ENCODE data around the gene LOC101059915.
"Not testable (repeated sequence)": the region's sequence is repeated elsewhere in the genome, so short reads cannot be mapped to it uniquely, and the experiment has no call there.

LOC101059915 gene

DNA sequence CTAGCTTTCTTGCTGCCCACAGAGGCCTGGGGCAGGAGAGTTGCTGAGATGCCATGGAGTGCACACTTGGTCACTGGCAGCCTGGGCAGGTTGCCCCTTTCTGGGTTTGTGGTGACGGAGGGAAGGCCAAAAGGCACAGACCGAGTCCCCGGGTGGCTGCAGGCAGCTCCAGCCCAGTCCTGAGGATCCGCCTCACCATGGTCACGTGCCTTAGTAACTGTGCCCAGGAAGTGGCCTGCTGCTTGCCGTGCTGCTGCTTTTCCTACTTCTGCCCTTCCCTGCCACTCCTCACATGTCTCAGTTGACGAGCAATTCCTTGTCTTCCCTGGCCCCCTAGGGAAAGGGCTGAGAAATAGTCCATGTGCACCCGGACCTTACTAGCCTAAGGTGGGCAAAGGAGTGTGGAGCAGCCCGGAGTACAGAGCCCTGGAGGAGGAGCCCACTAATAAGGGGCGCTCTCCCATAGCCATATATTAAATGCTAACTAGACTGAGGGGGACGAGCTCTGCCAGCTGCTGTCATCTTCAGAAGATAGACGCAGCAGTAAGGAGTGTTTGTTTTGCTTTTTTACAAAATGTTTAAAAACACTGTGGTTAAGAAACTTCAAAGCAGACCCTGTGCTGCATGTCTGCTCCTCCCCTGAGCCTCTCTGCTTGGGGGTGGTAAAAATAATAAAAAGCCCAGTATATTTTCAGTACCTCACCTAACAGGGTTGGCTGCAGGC, 31.1 kb downstream of the LOC101059915 start:
- H3K36me3 ChIP-seq (replicated peaks in 1 of 2; ENCODE audit: control insufficient read depth in 1 of 2, insufficient read depth in 2 of 2, low read length in 2 of 2); H3K27ac Mint-ChIP-seq; H3K27me3 Mint-ChIP-seq (ENCODE audit: low read depth in 3 of 3); H3K79me2 ChIP-seq (ENCODE audit: insufficient read depth, low read length); DNase-seq; H3K4me1 ChIP-seq (ENCODE audit: control insufficient read depth in 1 of 2, insufficient read depth in 2 of 2, low read length in 2 of 2); intact Hi-C loops (cut with micrococcal nuclease); H3K4me1 Mint-ChIP-seq; H4K20me1 ChIP-seq (ENCODE audit: insufficient read depth, low read length); H3K27me3 ChIP-seq (ENCODE audit: control insufficient read depth in 2 of 2, insufficient read depth in 2 of 2, low read length in 2 of 2); H3K9me3 ChIP-seq (replicated peaks in 1 of 2; ENCODE audit: control insufficient read depth in 1 of 2, insufficient read depth in 1 of 2, low read length in 2 of 2); H2AFZ ChIP-seq (ENCODE audit: insufficient read depth, low read depth, low read length, poor library complexity, severe bottlenecking); H3K36me3 Mint-ChIP-seq; H3K9ac ChIP-seq (ENCODE audit: insufficient read depth, low read length, poor library complexity, severe bottlenecking); H3K4me3 Mint-ChIP-seq; H3K27ac ChIP-seq (ENCODE audit: low read depth in 1 of 2, low read length in 2 of 2); H3K4me2 ChIP-seq (replicated peaks; ENCODE audit: extremely low read depth, low read length, poor library complexity, severe bottlenecking); H3K9me3 Mint-ChIP-seq; H3K4me3 ChIP-seq (replicated peaks in 1 of 3; ENCODE audit: low read depth in 2 of 3, low read length in 3 of 3): not testable (repeated sequence)
- no CpG with 5 or more reads among the region's 12 CpGs for WGBS (ENCODE audit: insufficient coverage)

DNA sequence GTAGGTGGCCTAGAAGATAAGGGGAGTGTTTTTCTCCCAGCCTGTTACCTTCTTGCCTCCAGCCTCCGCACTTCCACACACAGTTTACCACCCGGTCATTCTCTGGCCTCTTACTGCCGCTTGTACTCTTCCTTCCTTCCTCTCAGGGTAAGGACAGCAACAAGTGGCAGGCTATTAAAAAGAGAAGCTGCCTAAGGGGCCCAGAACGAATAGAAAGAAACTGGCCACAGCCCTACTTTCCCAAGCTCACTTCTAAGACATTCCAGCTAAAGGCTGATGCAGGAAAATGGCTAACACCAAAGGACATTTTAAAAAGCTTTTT, 31.6 kb downstream of the LOC101059915 start:
- H3K4me1 Mint-ChIP-seq; intact Hi-C loops (cut with micrococcal nuclease); H3K36me3 Mint-ChIP-seq; H3K4me3 Mint-ChIP-seq; H3K4me2 ChIP-seq (replicated peaks; ENCODE audit: extremely low read depth, low read length, poor library complexity, severe bottlenecking); H3K9me3 ChIP-seq (replicated peaks in 1 of 2; ENCODE audit: control insufficient read depth in 1 of 2, insufficient read depth in 1 of 2, low read length in 2 of 2); H3K79me2 ChIP-seq (ENCODE audit: insufficient read depth, low read length); H3K27me3 ChIP-seq (ENCODE audit: control insufficient read depth in 2 of 2, insufficient read depth in 2 of 2, low read length in 2 of 2); H4K20me1 ChIP-seq (ENCODE audit: insufficient read depth, low read length); H3K9ac ChIP-seq (ENCODE audit: insufficient read depth, low read length, poor library complexity, severe bottlenecking); H3K36me3 ChIP-seq (replicated peaks in 1 of 2; ENCODE audit: control insufficient read depth in 1 of 2, insufficient read depth in 2 of 2, low read length in 2 of 2); H3K27ac ChIP-seq (ENCODE audit: low read depth in 1 of 2, low read length in 2 of 2); H3K4me1 ChIP-seq (ENCODE audit: control insufficient read depth in 1 of 2, insufficient read depth in 2 of 2, low read length in 2 of 2); H3K27ac Mint-ChIP-seq; H3K9me3 Mint-ChIP-seq; DNase-seq; H3K4me3 ChIP-seq (replicated peaks in 1 of 3; ENCODE audit: low read depth in 2 of 3, low read length in 3 of 3); H2AFZ ChIP-seq (ENCODE audit: insufficient read depth, low read depth, low read length, poor library complexity, severe bottlenecking); H3K27me3 Mint-ChIP-seq (ENCODE audit: low read depth in 3 of 3): not testable (repeated sequence)
- no CpG with 5 or more reads among the region's 4 CpGs for WGBS (ENCODE audit: insufficient coverage)

DNA sequence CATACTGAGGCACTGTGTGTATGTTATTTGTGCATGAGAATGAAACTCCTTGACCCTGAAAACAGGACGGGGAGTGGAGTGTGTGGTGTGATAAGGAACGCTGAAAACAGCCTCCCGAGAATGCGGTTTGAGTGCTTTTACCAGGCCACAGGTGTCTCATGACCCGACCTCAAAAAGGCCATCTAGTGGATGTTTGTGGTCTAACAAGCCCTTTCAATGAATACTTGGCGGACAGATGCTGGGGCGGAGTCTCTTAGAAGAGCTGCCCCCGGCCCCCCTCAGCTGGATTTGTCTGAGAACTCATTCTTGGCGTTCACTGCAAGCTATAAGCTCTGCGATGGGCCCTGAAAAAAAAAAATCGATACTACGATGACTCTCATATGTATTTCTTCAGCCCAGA, 35.5 kb downstream of the LOC101059915 start:
- H4K20me1 ChIP-seq (ENCODE audit: insufficient read depth, low read length); DNase-seq; H3K9ac ChIP-seq (ENCODE audit: insufficient read depth, low read length, poor library complexity, severe bottlenecking); H3K27ac Mint-ChIP-seq; H3K4me2 ChIP-seq (replicated peaks; ENCODE audit: extremely low read depth, low read length, poor library complexity, severe bottlenecking); H3K36me3 Mint-ChIP-seq; H3K79me2 ChIP-seq (ENCODE audit: insufficient read depth, low read length); H3K27me3 Mint-ChIP-seq (ENCODE audit: low read depth in 3 of 3); intact Hi-C loops (cut with micrococcal nuclease); H3K27me3 ChIP-seq (ENCODE audit: control insufficient read depth in 2 of 2, insufficient read depth in 2 of 2, low read length in 2 of 2); H3K4me3 ChIP-seq (replicated peaks in 1 of 3; ENCODE audit: low read depth in 2 of 3, low read length in 3 of 3); H3K4me1 Mint-ChIP-seq; H3K27ac ChIP-seq (ENCODE audit: low read depth in 1 of 2, low read length in 2 of 2); H2AFZ ChIP-seq (ENCODE audit: insufficient read depth, low read depth, low read length, poor library complexity, severe bottlenecking); H3K4me1 ChIP-seq (ENCODE audit: control insufficient read depth in 1 of 2, insufficient read depth in 2 of 2, low read length in 2 of 2); H3K36me3 ChIP-seq (replicated peaks in 1 of 2; ENCODE audit: control insufficient read depth in 1 of 2, insufficient read depth in 2 of 2, low read length in 2 of 2); H3K4me3 Mint-ChIP-seq; H3K9me3 ChIP-seq (replicated peaks in 1 of 2; ENCODE audit: control insufficient read depth in 1 of 2, insufficient read depth in 1 of 2, low read length in 2 of 2); H3K9me3 Mint-ChIP-seq: not testable (repeated sequence)
- no CpG with 5 or more reads among the region's 12 CpGs for WGBS (ENCODE audit: insufficient coverage)

DNA sequence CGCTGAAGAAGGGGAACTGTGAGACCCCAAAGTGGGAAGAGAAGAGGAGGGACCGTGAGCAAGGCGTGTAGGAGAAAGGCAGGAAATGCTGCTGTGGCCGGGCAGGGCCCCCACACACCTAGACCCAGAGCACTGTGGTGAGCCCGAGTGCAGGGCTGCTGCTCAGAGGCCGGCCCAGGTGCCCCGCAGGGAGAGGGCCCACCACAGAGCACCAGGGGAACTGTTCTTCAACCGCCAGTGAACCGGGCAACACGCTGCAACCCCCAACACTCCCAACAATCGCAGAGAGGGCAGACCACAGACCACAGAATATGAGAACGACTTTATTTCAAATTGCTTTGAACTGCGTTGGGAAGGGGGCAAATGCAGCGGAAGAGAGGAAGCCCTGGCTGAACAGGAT, 46.7 kb downstream of the LOC101059915 start:
- H3K36me3 Mint-ChIP-seq; H2AFZ ChIP-seq (ENCODE audit: insufficient read depth, low read depth, low read length, poor library complexity, severe bottlenecking); H3K9me3 ChIP-seq (replicated peaks in 1 of 2; ENCODE audit: control insufficient read depth in 1 of 2, insufficient read depth in 1 of 2, low read length in 2 of 2); H3K27me3 Mint-ChIP-seq (ENCODE audit: low read depth in 3 of 3); intact Hi-C loops (cut with micrococcal nuclease); H3K27ac ChIP-seq (ENCODE audit: low read depth in 1 of 2, low read length in 2 of 2); H3K4me1 Mint-ChIP-seq; H3K9me3 Mint-ChIP-seq; H3K9ac ChIP-seq (ENCODE audit: insufficient read depth, low read length, poor library complexity, severe bottlenecking); H3K79me2 ChIP-seq (ENCODE audit: insufficient read depth, low read length); H3K4me3 Mint-ChIP-seq; H3K27me3 ChIP-seq (ENCODE audit: control insufficient read depth in 2 of 2, insufficient read depth in 2 of 2, low read length in 2 of 2); H4K20me1 ChIP-seq (ENCODE audit: insufficient read depth, low read length); H3K4me3 ChIP-seq (replicated peaks in 1 of 3; ENCODE audit: low read depth in 2 of 3, low read length in 3 of 3); H3K4me1 ChIP-seq (ENCODE audit: control insufficient read depth in 1 of 2, insufficient read depth in 2 of 2, low read length in 2 of 2); H3K4me2 ChIP-seq (replicated peaks; ENCODE audit: extremely low read depth, low read length, poor library complexity, severe bottlenecking); DNase-seq; H3K27ac Mint-ChIP-seq; H3K36me3 ChIP-seq (replicated peaks in 1 of 2; ENCODE audit: control insufficient read depth in 1 of 2, insufficient read depth in 2 of 2, low read length in 2 of 2): not testable (repeated sequence)
- WGBS (ENCODE audit: insufficient coverage): no CpG with 5 or more reads among the region's 14 CpGs
